ENCODE data around the gene CCDC34.

The CCDC34 gene

DNA sequence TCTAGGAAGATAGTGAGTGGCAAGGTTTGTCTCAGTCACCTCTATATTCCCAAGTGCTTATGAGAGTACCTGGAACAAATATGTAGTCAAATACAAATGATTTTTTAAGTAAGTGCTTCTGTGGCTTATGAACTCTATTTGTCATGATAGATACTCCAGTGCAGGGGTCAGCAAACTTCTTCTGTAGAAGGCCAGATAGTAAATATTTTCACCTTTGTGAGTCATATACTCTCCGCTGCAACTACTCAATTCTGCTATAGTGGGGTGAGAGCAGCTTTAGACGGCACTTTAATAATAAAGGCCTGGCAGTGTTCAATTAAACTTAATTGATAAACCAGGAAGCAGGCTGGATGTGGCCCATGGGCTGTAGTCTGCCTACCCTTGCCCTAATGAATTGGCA lies 12.4 kb upstream of the CCDC34 start:
- no peaks in the 10 kb centered on the region for H3K79me2 ChIP-seq (ENCODE audit: insufficient read depth, low read depth)
- H3K36me3 ChIP-seq (ENCODE audit: insufficient read depth), result no peaks in the 10 kb centered on the region
- no peak overlapping the region for H3K4me3 ChIP-seq (IDR thresholded peaks at IDR 0.05; ENCODE audit: insufficient read depth, low read depth, low read length)
- H3K9ac ChIP-seq, result no peak overlapping the region
- H4K20me1 ChIP-seq (ENCODE audit: insufficient read depth), result no peaks in the 10 kb centered on the region
- no peak overlapping the region for H3K4me2 ChIP-seq
- peaks cover 70% of the 10 kb centered on the region for H3K4me1 ChIP-seq (ENCODE audit: low read depth, poor library complexity, severe bottlenecking)
- H3K27ac ChIP-seq, result no peak overlapping the region
- no peak overlapping the region for H2AFZ ChIP-seq (ENCODE audit: low read depth)
- no peak for TF ChIP-seq CTCF (conservative IDR thresholded peaks at IDR 0.05; ENCODE audit: low read depth, low read length)
- H3K27me3 ChIP-seq (ENCODE audit: insufficient read depth, low read depth), result no peaks in the 10 kb centered on the region

DNA sequence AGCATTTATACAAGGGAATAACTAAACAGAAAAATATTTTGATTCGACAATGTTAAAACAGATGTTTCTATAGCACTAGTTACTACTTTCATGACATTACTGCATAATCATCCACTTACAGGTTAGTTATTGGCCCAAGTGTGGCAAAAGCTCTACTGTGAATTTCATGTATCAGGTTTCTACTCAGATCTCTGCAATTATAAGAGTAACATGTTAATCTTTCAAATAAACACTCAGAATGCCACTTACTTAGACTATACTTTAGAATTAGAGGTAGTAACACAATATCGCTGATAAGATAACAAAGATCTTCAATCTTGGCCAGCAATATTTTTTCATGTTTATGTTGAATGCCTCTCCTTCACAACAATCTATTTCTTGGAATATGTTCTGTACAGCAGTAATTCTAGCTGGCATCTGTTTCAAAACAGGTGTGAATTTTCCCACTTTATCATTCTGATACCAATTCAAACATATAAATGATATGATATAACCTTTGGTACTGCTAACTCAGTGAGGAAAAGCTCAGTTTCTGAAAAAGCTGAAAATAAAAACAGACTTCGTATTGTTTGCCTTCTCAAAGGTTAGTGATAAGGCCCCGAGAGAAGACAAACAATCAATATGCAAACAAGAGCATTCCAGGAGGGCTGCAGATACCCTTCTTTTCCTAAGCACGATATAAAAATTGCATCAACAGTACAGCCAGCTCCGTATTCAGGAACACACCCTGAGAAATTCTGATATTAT lies 11.0 kb upstream of the CCDC34 start:
- peaks cover 57% of the 10 kb centered on the region for H3K4me1 ChIP-seq (ENCODE audit: low read depth, poor library complexity, severe bottlenecking)
- no peak for TF ChIP-seq CTCF (conservative IDR thresholded peaks at IDR 0.05; ENCODE audit: low read depth, low read length)
- no peaks in the 10 kb centered on the region for H4K20me1 ChIP-seq (ENCODE audit: insufficient read depth)
- H3K4me2 ChIP-seq, result peak overlapping the region; percentile 46
- no peak overlapping the region for H2AFZ ChIP-seq (ENCODE audit: low read depth)
- H3K79me2 ChIP-seq (ENCODE audit: insufficient read depth, low read depth), result no peaks in the 10 kb centered on the region
- no peak overlapping the region for H3K4me3 ChIP-seq (IDR thresholded peaks at IDR 0.05; ENCODE audit: insufficient read depth, low read depth, low read length)
- no peaks in the 10 kb centered on the region for H3K27me3 ChIP-seq (ENCODE audit: insufficient read depth, low read depth)
- H3K27ac ChIP-seq, result peak overlapping the region; percentile 57
- no peak overlapping the region for H3K9ac ChIP-seq
- no peaks in the 10 kb centered on the region for H3K36me3 ChIP-seq (ENCODE audit: insufficient read depth)

GRCh38 chr11:27373392-27373791 lies 10.4 kb upstream of the CCDC34 start:
- Histone ChIP-seq H3K36me3 (ENCODE audit: insufficient read depth) (no peaks in the 10 kb centered on the region), H3K4me3 (IDR thresholded peaks at IDR 0.05; ENCODE audit: insufficient read depth, low read depth, low read length) (no peak overlapping the region), H2AFZ (ENCODE audit: low read depth) (no peak overlapping the region), H3K79me2 (ENCODE audit: insufficient read depth, low read depth) (no peaks in the 10 kb centered on the region), H3K9ac (no peak overlapping the region), H3K4me2 (peak overlapping the region; percentile 46), H3K27me3 (ENCODE audit: insufficient read depth, low read depth) (no peaks in the 10 kb centered on the region), H3K27ac (peak overlapping the region; percentile 57), H3K4me1 (ENCODE audit: low read depth, poor library complexity, severe bottlenecking) (peaks cover 51% of the 10 kb centered on the region), H4K20me1 (ENCODE audit: insufficient read depth) (no peaks in the 10 kb centered on the region)
- TF ChIP-seq CTCF (conservative IDR thresholded peaks at IDR 0.05; ENCODE audit: low read depth, low read length), result no peak

GRCh38 chr11:27372164-27372563 lies 9.1 kb upstream of the CCDC34 start:
- H3K4me2 ChIP-seq, result peak overlapping the region; percentile 46
- no peak for TF ChIP-seq CTCF (conservative IDR thresholded peaks at IDR 0.05; ENCODE audit: low read depth, low read length)
- H2AFZ ChIP-seq (ENCODE audit: low read depth), result no peak overlapping the region
- no peaks in the 10 kb centered on the region for H4K20me1 ChIP-seq (ENCODE audit: insufficient read depth)
- no peak overlapping the region for H3K9ac ChIP-seq
- H3K27me3 ChIP-seq (ENCODE audit: insufficient read depth, low read depth), result no peaks in the 10 kb centered on the region
- H3K36me3 ChIP-seq (ENCODE audit: insufficient read depth), result no peaks in the 10 kb centered on the region
- H3K4me3 ChIP-seq (IDR thresholded peaks at IDR 0.05; ENCODE audit: insufficient read depth, low read depth, low read length), result no peak overlapping the region
- H3K27ac ChIP-seq, result peak overlapping the region; percentile 57; the same call in 1 of the 2 replicates
- no peaks in the 10 kb centered on the region for H3K79me2 ChIP-seq (ENCODE audit: insufficient read depth, low read depth)
- H3K4me1 ChIP-seq (ENCODE audit: low read depth, poor library complexity, severe bottlenecking), result peaks cover 40% of the 10 kb centered on the region

Data from KMS-11 (cell line).